Kidney (tissue), 14 donors: ENCODE results near the gene MAPKBP1. TPM values are rescaled to one million over a fixed set of nuclear protein-coding genes. Genes with fewer than 3 reads are reported as not detected.

Source experiments
- DNase-seq, 5 donors: peaks; one replicate each; pipeline ENCODE4 v3.0.0-alpha.2; 2013 to 2020
- FAIRE-seq: peaks from 2 replicates; lab custom pipeline; 2012; peaks lifted over from hg19 to GRCh38; lab: Jason Lieb, UNC
- H3K27ac ChIP-seq, 2 donors: one replicate each; pipeline ENCODE4 v1.7.0; 2013; ENCODE audit warnings: low read depth in 2 of 2, low read length in 2 of 2, inconsistent platforms in 1 of 2
- H3K27me3 ChIP-seq: one replicate; pipeline ENCODE4 v1.7.1; 2013; ENCODE audit warnings: low read length, inconsistent platforms; ENCODE audit not compliant: control insufficient read depth, insufficient read depth
- H3K36me3 ChIP-seq, 3 donors: one replicate each; pipeline versions ENCODE4 v1.7.0 to v1.7.1; 2013; ENCODE audit warnings: low read length in 3 of 3, control low read depth in 1 of 3, inconsistent platforms in 1 of 3; ENCODE audit not compliant: insufficient read depth in 3 of 3, control insufficient read depth in 2 of 3
- H3K4me1 ChIP-seq, 3 donors: one replicate each; pipeline versions ENCODE4 v1.7.0 to v1.7.1; 2013; ENCODE audit warnings: low read length in 3 of 3, inconsistent platforms in 1 of 3, low read depth in 1 of 3; ENCODE audit not compliant: control insufficient read depth in 2 of 3, insufficient read depth in 2 of 3
- H3K4me3 ChIP-seq, 3 donors: one replicate each; pipeline versions ENCODE4 v1.7.0 to v1.8.1; 2013; ENCODE audit warnings: low read length in 3 of 3, control low read depth in 1 of 3, inconsistent platforms in 1 of 3
- H3K9ac ChIP-seq, 3 donors: one replicate each; pipeline versions ENCODE4 v1.7.0 to v1.7.1; 2013; ENCODE audit warnings: low read length in 3 of 3, control low read depth in 1 of 3, inconsistent platforms in 1 of 3
- H3K9me3 ChIP-seq, 3 donors: one replicate each; pipeline versions ENCODE4 v1.7.0 to v1.7.1; 2013; ENCODE audit warnings: low read length in 3 of 3, control low read depth in 1 of 3, inconsistent platforms in 1 of 3; ENCODE audit not compliant: control insufficient read depth in 2 of 3, insufficient read depth in 1 of 3
- CTCF ChIP-seq: IDR thresholded peaks from 3 replicates; pipeline ENCODE4 v1.5.1; 2012; ENCODE audit warnings: mild to moderate bottlenecking, moderate library complexity, borderline replicate concordance; ENCODE audit not compliant: insufficient read depth; ENCODE audit errors: extremely low read depth
- intact Hi-C: fragments of 100-400 bp; cut with DNase I; formaldehyde crosslinking; loops from one replicate; pipeline ENCODE4 v1.11.1; 2022
- polyA plus RNA-seq: library from polyadenylated mRNA; stranded (reverse); fragments of 350-450 nt; fragmentation: Illumina TruSeq; extraction: RNeasy Lipid Tissue Mini Kit (QIAGEN cat#74804); gene quantifications from one replicate; pipeline ENCODE4 v1.2.3, GENCODE V29; 2014; ENCODE audit warnings: low read depth, low replicate concordance; ENCODE audit not compliant: insufficient read depth
- total RNA-seq: library from RNA; stranded (reverse); fragmentation: NEBNext Ultra II Directional; extraction: Animal tissue kit (Norgen Biotek cat#: 25700); gene quantifications from one replicate; pipeline ENCODE4 v1.2.1, GENCODE V29; 2021
- donor health status: control.
- donor health status: control.
- donor health status: control.
- donor health status: control.
- donor health status: control.
- donor health status: DM: yes; HTN: yes; CAD: no.
- donor health status: Normal renal cell carcinoma (clear cell type).

Gene MAPKBP1
- total and polyA plus RNA-seq, 2 donors from 2014 or later, result 3.7 to 28.6 TPM

- Histone ChIP-seq H3K4me3 (no peak overlapping the region), H3K27me3 (no peaks in the 10 kb centered on the region), H3K9me3 (no peaks in the 10 kb centered on the region), H3K36me3 (peaks cover 0 to 5% (median 3%) of the 10 kb centered on the region in 3 donors), H3K4me1 (peaks cover 0 to 35% (median 17%) of the 10 kb centered on the region in 3 donors), H3K27ac (no peak overlapping the region), H3K9ac (no peak overlapping the region)
- no peak for TF ChIP-seq CTCF
- intact Hi-C loops, result no loop called here
- FAIRE-seq (no peak), DNase-seq (no peak)
Observed at GRCh38 chr15:41801850-41802455, 27.7 kb downstream of the MAPKBP1 start.

GRCh38 chr15:41804361-41804760, 30.1 kb downstream of the MAPKBP1 start:
- FAIRE-seq (no peak), DNase-seq (peak in 1 of 5 donors; percentile 26)
- Histone ChIP-seq H3K9me3 (no peaks in the 10 kb centered on the region), H3K4me1 (peaks cover 0 to 26% (median 14%) of the 10 kb centered on the region in 3 donors), H3K27ac (peak overlapping the region; percentile 40 to 80), H3K36me3 (peaks cover 0 to 5% (median 3%) of the 10 kb centered on the region in 3 donors), H3K9ac (peak overlapping the region in 1 of 3 donors; percentile 34), H3K27me3 (no peaks in the 10 kb centered on the region), H3K4me3 (no peak overlapping the region)
- TF ChIP-seq CTCF, result no peak
- intact Hi-C loops, result no loop called here

- FAIRE-seq (no peak), DNase-seq (peak in 3 of 5 donors; percentile 21 to 53 (median 48))
Observed at GRCh38 chr15:41804916-41805666, 30.8 kb downstream of the MAPKBP1 start.

More at GRCh38 chr15:41804916-41805666, 30.8 kb downstream of the MAPKBP1 start:
- TF ChIP-seq CTCF, result no peak
- H3K9me3 ChIP-seq, result no peaks in the 10 kb centered on the region
- H3K4me1 ChIP-seq, result peaks cover 0 to 23% (median 14%) of the 10 kb centered on the region in 3 donors
- H3K4me3 ChIP-seq, result no peak overlapping the region
- intact Hi-C loops, result no loop called here
- no peaks in the 10 kb centered on the region for H3K27me3 ChIP-seq
- H3K36me3 ChIP-seq, result peaks cover 0 to 3% (median 0%) of the 10 kb centered on the region in 3 donors
- H3K9ac ChIP-seq, result peak overlapping the region in 1 of 3 donors; percentile 34
- peak overlapping the region; percentile 40 to 80 for H3K27ac ChIP-seq
